Stimulated activated naive B cell treated with anti-CD40 and anti-IgM and Interleukin-4, amounts not matched to agents 10 μg/mL and 1 μg/mL and 100 μg/mL, for 72 hours (primary cell): Measurements from ENCODE around the gene TLN1.

Experiments used
- ATAC-seq, 2 donors: fragments of 150-1000 bp; cut with Tn5 transposase; replicated peaks; 2 replicates each; pipeline ENCODE4 v1.10.0; 2021; ENCODE audit warnings: moderate library complexity in 1 of 2
- DNase-seq: peaks from one replicate; pipeline ENCODE4 v3.0.0; 2021
- H3K27ac Mint-ChIP-seq: one replicate; pipeline ENCODE4 v1.8.0; 2022; ENCODE audit warnings: mild to moderate bottlenecking, mixed read lengths
- H3K27me3 Mint-ChIP-seq, 2 donors: one replicate each; pipeline ENCODE4 v1.8.0; 2022; ENCODE audit warnings: mixed read lengths in 2 of 2
- H3K36me3 Mint-ChIP-seq, 2 donors: one replicate each; pipeline ENCODE4 v1.8.0; 2022; ENCODE audit warnings: mixed read lengths in 2 of 2, mild to moderate bottlenecking in 1 of 2
- H3K4me1 Mint-ChIP-seq, 2 donors: one replicate each; pipeline ENCODE4 v1.8.0; 2022; ENCODE audit warnings: mixed read lengths in 2 of 2, mild to moderate bottlenecking in 1 of 2
- H3K4me3 Mint-ChIP-seq, 2 donors: one replicate each; pipeline ENCODE4 v1.8.0; 2022; ENCODE audit warnings: mild to moderate bottlenecking in 2 of 2, mixed read lengths in 2 of 2, moderate library complexity in 1 of 2
- H3K9me3 Mint-ChIP-seq, 2 donors: one replicate each; pipeline ENCODE4 v1.8.0; 2022; ENCODE audit warnings: mixed read lengths in 2 of 2, mild to moderate bottlenecking in 1 of 2

Gene TLN1

DNA sequence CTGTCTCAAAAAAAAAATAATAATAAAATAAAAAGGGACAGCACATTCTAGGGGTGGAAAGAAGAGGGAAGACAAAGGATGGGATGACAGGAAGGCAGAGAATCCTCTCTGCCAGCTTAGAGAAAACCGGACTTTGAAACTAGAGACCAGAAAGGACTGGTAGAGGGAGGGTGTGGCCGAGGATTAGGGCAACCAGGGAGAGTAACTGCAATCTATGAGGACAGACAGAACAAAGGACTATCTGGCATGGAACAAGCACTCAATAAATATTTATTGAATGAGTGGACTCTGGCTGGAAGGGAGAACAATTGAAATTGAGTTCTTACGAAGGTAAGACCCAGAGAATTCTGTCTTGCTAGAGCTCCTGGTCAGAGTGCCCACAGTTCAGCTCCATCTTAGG is 14.6 kb upstream of the TLN1 start:
- H3K9me3 Mint-ChIP-seq: no peaks in the 10 kb centered on the region

DNA sequence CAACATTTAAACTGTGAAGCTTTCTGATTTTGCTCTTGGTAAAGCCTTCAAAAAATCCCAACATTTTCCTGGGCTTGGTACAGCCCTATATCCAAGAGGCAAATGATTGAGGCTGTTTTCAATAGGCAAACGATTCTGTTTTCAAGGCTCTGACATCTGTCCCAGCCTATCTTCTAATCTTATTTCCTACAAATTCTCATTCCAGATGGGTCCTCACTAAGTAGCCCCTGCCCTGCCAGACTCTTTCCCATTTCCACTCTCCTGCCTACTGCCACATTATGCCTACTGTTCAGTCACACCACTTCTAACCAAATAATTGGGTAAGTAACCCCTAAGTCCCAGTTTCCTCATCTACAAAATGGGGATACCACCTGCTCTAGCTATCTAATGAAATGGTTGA is 13.6 kb upstream of the TLN1 start:
- no peak for DNase-seq
- H3K36me3 Mint-ChIP-seq: peaks cover 40 to 51% of the 10 kb centered on the region in 2 donors
- H3K4me1 Mint-ChIP-seq: peaks cover 38 to 62% of the 10 kb centered on the region in 2 donors
- H3K27ac Mint-ChIP-seq: no peak overlapping the region
- H3K9me3 Mint-ChIP-seq: no peaks in the 10 kb centered on the region
- H3K4me3 Mint-ChIP-seq: peak overlapping the region; percentile 78 to 95
- no peak for ATAC-seq
- no peaks in the 10 kb centered on the region for H3K27me3 Mint-ChIP-seq

More for the DNA sequence above, 14.6 kb upstream of the TLN1 start:
- Mint-ChIP-seq H3K27ac (no peak overlapping the region), H3K36me3 (peaks cover 38 to 50% of the 10 kb centered on the region in 2 donors), H3K27me3 (no peaks in the 10 kb centered on the region), H3K4me3 (peak overlapping the region; percentile 89 to 95), H3K4me1 (peaks cover 44 to 69% of the 10 kb centered on the region in 2 donors)
- no peak for ATAC-seq
- DNase-seq: no peak

DNA sequence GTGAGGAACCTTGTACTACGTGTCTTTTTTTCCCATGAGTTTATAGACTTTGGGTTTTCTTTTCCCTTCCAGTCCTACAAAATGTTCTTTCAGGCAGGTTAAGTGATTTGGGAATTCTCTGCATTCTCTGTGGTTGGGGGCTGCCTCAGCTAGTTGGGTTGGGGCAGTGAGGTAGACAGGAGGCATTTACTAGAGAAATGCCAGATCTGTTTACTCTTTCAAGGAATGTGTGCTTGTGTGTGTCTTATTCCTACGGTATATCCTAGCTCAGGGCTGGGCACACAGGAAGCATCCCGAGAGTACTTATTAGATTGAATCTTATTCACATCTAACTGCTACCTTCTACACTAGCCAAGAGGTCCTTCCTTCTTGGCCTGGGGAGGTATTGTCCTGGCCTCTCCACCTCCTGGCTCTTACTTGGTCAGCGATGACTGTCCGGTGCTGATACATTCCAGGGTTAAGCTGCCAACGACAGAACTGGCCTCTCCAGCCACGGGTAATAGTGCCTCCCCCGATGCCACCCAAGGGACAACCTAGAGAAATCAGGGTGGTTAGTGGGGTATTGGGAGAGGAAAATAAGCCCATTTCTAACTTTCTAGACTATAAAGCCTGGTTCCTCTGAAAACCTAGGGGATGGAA is 12.0 kb upstream of the TLN1 start:
- H3K4me3 Mint-ChIP-seq: no peak overlapping the region
- DNase-seq: no peak
- H3K27ac Mint-ChIP-seq: peak overlapping the region; percentile 4
- H3K4me1 Mint-ChIP-seq: peaks cover 29 to 51% of the 10 kb centered on the region in 2 donors
- H3K9me3 Mint-ChIP-seq: no peaks in the 10 kb centered on the region
- H3K36me3 Mint-ChIP-seq: peaks cover 49 to 63% of the 10 kb centered on the region in 2 donors
- no peaks in the 10 kb centered on the region for H3K27me3 Mint-ChIP-seq
- no peak for ATAC-seq

DNA sequence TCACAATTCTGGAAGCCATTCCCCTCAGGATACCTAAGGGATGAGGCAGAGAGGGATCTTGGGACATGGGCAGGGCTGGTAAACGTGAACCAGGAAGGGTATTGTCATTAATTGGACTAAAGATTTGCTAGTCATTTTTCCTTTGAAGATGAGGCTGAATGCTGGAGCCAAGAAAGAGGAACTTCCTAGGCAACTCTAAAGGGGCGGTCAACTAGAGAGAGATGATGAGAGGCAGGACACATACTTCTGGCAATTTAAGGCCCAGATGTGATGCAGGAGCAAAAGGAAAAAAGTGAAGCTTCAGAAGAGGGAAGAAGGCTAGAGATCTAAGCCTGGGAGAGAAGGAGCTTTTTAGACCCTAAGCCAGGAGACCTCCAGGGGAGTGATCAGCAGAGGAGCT is 11.5 kb upstream of the TLN1 start:
- DNase-seq (no peak), ATAC-seq (no peak)
- Mint-ChIP-seq H3K4me3 (no peak overlapping the region), H3K27ac (peak overlapping the region; percentile 14), H3K27me3 (no peaks in the 10 kb centered on the region), H3K4me1 (peaks cover 29 to 51% of the 10 kb centered on the region in 2 donors), H3K36me3 (peaks cover 55 to 68% of the 10 kb centered on the region in 2 donors), H3K9me3 (no peaks in the 10 kb centered on the region)

DNA sequence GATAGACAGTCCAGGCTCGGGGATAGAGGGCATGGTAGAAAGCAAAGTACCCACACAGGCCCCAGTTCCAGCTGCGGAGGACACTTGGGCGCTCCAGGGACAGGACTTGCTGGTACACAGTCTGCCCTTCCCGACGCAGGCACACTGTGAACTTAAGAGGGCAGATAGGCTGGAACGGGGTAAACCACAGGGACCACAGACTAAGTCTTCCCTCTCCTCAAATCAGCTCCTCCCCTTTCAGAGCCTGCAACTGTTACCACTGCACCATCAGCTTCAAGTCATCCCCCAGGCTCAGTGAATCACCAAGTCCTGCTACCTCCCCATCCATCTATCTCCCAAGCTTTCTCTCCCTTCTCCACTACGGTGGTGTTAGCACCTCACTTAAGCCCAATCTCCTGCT is 9.7 kb upstream of the TLN1 start:
- H3K27ac Mint-ChIP-seq: peak overlapping the region; percentile 0
- H3K9me3 Mint-ChIP-seq: no peaks in the 10 kb centered on the region
- no peak overlapping the region for H3K4me3 Mint-ChIP-seq
- ATAC-seq (no peak), DNase-seq (no peak)
- peaks cover 19 to 36% of the 10 kb centered on the region in 2 donors for H3K4me1 Mint-ChIP-seq
- H3K27me3 Mint-ChIP-seq: no peaks in the 10 kb centered on the region
- peaks cover 56 to 73% of the 10 kb centered on the region in 2 donors for H3K36me3 Mint-ChIP-seq

DNA sequence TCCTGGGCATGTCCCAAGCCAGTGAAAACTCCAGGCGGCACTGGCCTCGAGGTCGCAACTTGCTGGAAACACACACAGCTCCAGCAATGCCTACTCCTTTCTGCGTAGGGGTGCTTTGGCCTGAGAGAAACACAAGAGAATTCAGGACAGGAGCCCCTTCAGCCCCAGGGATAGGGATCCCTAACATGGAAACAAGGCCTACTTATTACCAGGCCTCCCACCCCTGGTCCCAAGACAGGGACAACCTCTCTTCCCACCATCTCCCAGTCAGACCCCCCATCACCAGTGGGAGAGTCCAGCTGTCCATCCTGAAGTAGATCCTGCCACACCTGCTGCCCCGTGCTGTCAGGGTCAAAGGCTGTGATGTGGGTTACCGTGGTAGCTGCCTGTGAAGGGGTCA is 8.2 kb upstream of the TLN1 start:
- Mint-ChIP-seq H3K9me3 (no peaks in the 10 kb centered on the region), H3K36me3 (peaks cover 55 to 73% of the 10 kb centered on the region in 2 donors), H3K27ac (no peak overlapping the region), H3K4me3 (no peak overlapping the region), H3K27me3 (no peaks in the 10 kb centered on the region), H3K4me1 (peaks cover 14 to 34% of the 10 kb centered on the region in 2 donors)
- DNase-seq: no peak
- ATAC-seq: no peak

DNA sequence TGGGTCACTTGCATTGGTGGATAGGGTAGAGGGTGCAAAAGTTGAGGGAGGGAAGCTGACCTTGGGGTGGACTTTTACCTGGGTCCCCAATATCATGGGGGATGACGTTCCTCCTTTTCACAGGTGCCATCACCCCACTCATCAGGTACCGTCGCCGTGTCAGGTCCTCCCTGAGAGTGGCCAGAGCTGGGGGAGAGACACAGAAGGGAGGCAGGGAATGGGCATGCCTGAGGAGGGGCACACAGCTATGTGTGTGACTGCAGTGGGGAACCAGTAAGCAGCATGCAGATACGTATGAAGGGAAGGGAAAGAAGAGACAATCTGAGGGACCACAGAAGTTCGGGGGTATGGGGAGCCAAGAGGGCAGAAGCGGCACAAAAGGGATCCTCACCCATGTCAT is 6.9 kb upstream of the TLN1 start:
- H3K4me3 Mint-ChIP-seq: no peak overlapping the region
- no peak for DNase-seq
- peaks cover 16 to 29% of the 10 kb centered on the region in 2 donors for H3K4me1 Mint-ChIP-seq
- H3K9me3 Mint-ChIP-seq: no peaks in the 10 kb centered on the region
- ATAC-seq: no peak
- H3K27me3 Mint-ChIP-seq: no peaks in the 10 kb centered on the region
- peaks cover 59 to 69% of the 10 kb centered on the region in 2 donors for H3K36me3 Mint-ChIP-seq
- peak overlapping the region; percentile 77 for H3K27ac Mint-ChIP-seq

DNA sequence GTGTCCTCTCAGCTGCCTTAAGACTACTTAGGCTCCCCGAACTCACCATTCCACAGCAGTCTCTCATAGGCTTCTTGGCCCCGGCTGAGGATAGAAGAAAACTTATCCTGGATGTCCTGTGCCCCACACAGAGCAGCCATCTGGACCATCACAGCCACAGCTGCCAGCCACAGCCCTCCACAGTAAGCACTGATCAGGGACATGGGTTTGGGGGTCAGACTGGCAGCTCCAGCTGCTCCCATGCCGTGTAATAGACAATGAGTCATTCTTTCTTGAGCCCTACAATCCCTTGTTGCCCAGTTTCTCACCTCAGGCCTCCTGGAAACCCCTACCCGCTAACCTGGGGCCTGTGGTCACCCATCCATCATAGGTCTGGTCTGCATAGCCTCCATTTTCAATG is 6.2 kb upstream of the TLN1 start:
- H3K4me3 Mint-ChIP-seq: no peak overlapping the region
- H3K9me3 Mint-ChIP-seq: no peaks in the 10 kb centered on the region
- no peak for ATAC-seq
- peak overlapping the region; percentile 77 for H3K27ac Mint-ChIP-seq
- DNase-seq: no peak
- peaks cover 12 to 26% of the 10 kb centered on the region in 2 donors for H3K4me1 Mint-ChIP-seq
- H3K36me3 Mint-ChIP-seq: peaks cover 55 to 66% of the 10 kb centered on the region in 2 donors
- no peaks in the 10 kb centered on the region for H3K27me3 Mint-ChIP-seq

DNA sequence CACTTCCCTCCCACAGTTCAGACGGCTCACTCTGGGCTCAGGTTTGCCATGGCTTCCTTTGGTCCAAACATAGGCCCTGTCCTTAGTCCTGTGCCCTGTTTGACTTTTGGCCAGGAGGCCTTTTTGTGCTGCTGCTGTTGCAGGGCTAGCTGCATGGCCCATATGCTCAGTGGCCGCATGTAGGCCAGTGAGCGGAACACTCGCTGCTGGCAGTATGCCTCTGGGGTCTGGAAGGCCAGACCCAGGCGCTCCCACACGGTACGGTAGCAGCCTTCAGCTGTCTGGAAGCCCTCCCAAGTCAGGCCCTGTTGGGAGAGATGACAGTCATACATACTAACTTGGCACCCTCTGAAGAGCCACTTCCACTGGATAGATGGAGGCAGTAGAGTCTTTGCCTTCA is 5.1 kb upstream of the TLN1 start:
- DNase-seq (no peak), ATAC-seq (no peak)
- Mint-ChIP-seq H3K36me3 (peaks cover 57 to 64% of the 10 kb centered on the region in 2 donors), H3K9me3 (no peaks in the 10 kb centered on the region), H3K27me3 (no peaks in the 10 kb centered on the region), H3K4me3 (no peak overlapping the region), H3K4me1 (peaks cover 15 to 30% of the 10 kb centered on the region in 2 donors), H3K27ac (no peak overlapping the region)

DNA sequence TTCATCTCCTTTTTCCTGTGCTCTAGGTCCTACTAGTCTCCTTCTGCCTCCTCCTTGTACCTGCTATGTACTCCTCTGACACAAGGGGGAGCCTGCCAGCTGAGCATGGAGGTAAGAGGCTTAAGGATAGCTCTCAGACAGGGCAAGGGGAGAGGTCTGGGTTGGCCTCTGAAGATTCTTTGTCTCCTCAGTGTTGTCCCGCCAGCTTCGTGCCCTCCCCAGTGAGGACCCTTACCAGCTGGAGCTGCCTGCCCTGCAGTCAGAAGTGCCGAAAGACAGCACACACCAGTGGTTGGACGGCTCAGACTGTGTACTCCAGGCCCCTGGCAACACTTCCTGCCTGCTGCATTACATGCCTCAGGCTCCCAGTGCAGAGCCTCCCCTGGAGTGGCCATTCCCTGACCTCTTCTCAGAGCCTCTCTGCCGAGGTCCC is 4.2 kb upstream of the TLN1 start:
- no peak overlapping the region for H3K27ac Mint-ChIP-seq
- no peaks in the 10 kb centered on the region for H3K27me3 Mint-ChIP-seq
- H3K9me3 Mint-ChIP-seq: no peaks in the 10 kb centered on the region
- DNase-seq (peak; percentile 53), ATAC-seq (no peak)
- H3K36me3 Mint-ChIP-seq: peaks cover 51 to 60% of the 10 kb centered on the region in 2 donors
- H3K4me3 Mint-ChIP-seq: no peak overlapping the region
- peaks cover 16 to 26% of the 10 kb centered on the region in 2 donors for H3K4me1 Mint-ChIP-seq

DNA sequence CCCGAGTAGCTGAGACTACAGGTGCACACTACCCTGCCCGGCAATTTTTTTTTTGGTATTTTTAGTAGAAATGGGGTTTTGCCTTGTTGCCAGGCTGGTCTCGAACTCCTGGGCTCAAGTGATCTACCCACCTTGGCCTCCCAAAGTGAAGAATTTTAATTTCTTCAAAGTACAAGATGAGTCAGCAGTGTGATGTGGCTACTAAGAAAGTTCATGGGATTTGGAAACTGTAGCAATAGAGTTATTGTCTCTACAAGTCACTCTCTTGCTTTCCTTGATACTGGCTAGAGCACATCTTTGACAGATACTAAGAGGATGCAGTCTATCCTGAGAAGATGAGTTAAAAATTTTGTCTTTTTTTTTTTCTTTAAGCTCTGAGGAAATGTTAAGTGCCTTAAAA is 2.1 kb upstream of the TLN1 start:
- H3K27ac Mint-ChIP-seq: no peak overlapping the region
- no peaks in the 10 kb centered on the region for H3K27me3 Mint-ChIP-seq
- no peaks in the 10 kb centered on the region for H3K9me3 Mint-ChIP-seq
- ATAC-seq (no peak), DNase-seq (no peak)
- H3K4me1 Mint-ChIP-seq: peaks cover 17 to 26% of the 10 kb centered on the region in 2 donors
- peak overlapping the region; percentile 7 to 40 for H3K4me3 Mint-ChIP-seq
- peaks cover 40 to 46% of the 10 kb centered on the region in 2 donors for H3K36me3 Mint-ChIP-seq

DNA sequence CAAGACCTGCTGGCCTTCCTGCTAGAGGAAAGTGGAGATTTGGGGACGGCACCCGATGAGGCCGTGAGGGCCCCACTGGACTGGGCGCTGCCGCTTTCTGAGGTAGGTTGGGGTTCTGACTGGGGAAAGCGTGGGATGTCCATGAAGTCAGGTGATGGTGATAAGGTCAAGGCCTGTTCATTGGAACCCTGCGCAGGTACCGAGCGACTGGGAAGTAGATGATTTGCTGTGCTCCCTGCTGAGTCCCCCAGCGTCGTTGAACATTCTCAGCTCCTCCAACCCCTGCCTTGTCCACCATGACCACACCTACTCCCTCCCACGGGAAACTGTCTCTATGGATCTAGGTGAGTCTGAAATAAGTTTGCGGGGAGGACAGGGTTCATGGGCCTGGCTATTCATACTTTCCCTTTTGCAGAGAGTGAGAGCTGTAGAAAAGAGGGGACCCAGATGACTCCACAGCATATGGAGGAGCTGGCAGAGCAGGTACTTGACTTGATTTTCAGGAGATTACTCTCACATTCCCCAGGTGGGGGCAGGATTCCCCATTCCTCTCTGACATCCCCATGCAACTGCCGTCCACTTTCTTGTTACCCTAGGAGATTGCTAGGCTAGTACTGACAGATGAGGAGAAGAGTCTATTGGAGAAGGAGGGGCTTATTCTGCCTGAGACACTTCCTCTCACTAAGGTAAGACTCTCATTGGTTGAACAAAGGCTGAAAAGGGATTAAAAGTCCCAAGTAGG is 976 bp upstream of the TLN1 start:
- peaks cover 15 to 26% of the 10 kb centered on the region in 2 donors for H3K4me1 Mint-ChIP-seq
- ATAC-seq: peak; percentile 53 to 60

DNA sequence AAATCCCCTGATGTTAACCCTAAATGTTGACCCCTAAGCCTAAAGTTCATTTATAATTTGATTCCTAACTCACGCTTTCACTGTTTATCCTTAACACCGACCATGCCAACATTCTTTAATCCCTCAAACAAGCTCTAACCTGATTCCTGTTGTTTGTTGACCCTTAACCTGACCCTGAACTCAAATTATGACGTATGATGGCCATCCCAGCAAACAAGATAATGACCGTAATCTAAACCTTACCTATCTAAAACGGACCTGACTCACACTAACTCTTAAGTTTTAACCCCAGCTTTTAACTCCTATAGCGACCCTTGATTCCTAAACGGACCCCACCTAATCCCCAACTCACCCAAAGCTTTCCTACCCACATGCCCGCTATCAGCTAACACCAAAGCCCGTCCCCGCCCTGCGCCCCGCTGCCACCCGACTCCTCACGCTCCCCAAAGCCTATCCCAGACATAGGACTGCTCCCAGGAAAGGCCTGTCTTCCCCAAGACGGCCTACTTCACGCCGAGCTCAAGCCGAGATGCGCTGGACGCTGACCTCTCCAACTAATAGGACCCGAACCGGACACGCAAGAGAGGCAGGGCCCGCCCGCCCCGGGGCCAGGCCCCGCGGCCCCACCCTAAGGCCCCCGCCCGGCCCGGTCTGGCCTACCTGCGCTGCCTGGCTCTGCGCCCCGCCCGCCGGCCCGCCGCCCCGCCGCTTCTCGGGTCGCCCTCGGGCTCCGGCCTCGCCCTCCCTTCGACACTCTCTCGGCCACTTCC is 395 bp downstream of the TLN1 start:
- H3K27me3 Mint-ChIP-seq: no peaks in the 10 kb centered on the region
- DNase-seq (no peak), ATAC-seq (no peak)
- H3K9me3 Mint-ChIP-seq: no peaks in the 10 kb centered on the region
- H3K27ac Mint-ChIP-seq: peak overlapping the region; percentile 98
- peaks cover 21 to 26% of the 10 kb centered on the region in 2 donors for H3K4me1 Mint-ChIP-seq
- peaks cover 29 to 32% of the 10 kb centered on the region in 2 donors for H3K36me3 Mint-ChIP-seq
- no peak overlapping the region for H3K4me3 Mint-ChIP-seq

More for the DNA sequence above, 976 bp upstream of the TLN1 start:
- no peaks in the 10 kb centered on the region for H3K27me3 Mint-ChIP-seq
- peak overlapping the region; percentile 98 for H3K27ac Mint-ChIP-seq
- H3K9me3 Mint-ChIP-seq: no peaks in the 10 kb centered on the region
- DNase-seq: peak; percentile 71
- no peak overlapping the region for H3K4me3 Mint-ChIP-seq
- H3K36me3 Mint-ChIP-seq: peaks cover 30 to 35% of the 10 kb centered on the region in 2 donors

DNA sequence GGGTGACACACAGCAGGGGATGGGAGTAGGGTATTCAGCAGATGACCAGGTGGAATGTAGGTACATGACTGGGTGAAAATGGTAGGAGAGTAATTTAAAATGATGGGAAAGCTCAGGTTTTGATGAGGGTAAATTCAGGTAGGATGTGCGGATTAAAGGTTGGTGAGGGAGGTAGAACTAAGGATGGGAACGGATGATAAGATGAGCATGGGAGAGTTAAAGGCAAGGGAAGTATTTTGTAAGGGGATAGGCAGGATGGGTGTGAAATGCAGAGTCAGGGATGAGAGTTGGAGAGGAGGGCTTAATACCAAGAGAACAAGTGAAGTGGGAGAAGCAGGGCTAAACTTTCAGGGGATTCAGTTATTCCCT is 1.5 kb downstream of the TLN1 start:
- H3K36me3 Mint-ChIP-seq: peaks cover 29 to 32% of the 10 kb centered on the region in 2 donors
- H3K27ac Mint-ChIP-seq: peak overlapping the region; percentile 83
- H3K4me1 Mint-ChIP-seq: peaks cover 16 to 19% of the 10 kb centered on the region in 2 donors
- DNase-seq: no peak
- H3K4me3 Mint-ChIP-seq: no peak overlapping the region
- H3K27me3 Mint-ChIP-seq: no peaks in the 10 kb centered on the region
- no peaks in the 10 kb centered on the region for H3K9me3 Mint-ChIP-seq
- ATAC-seq: no peak
